Heart left ventricle (tissue), 16 donors: Measurements from ENCODE around the gene PPFIA3. TPM values are rescaled to one million over a fixed set of nuclear protein-coding genes. Genes with fewer than 3 reads are reported as not detected.

Experiments
- ATAC-seq, 4 donors: fragments of 200-7000 bp; cut with Tn5 transposase; one replicate each; pipeline ENCODE4 v1.9.1; 2020 to 2022; ENCODE audit warnings: moderate library complexity in 4 of 4, mild to moderate bottlenecking in 3 of 4, moderate number of reproducible peaks in 1 of 4
- DNase-seq, 5 donors: peaks; one replicate each; pipeline ENCODE4 v3.0.0-alpha.2; 2020
- H3K27ac ChIP-seq, 12 donors: fragments of 200-600 bp; sonication (generic) in 4 of 12; one replicate each; pipeline versions ENCODE4 v1.5.0 to v1.8.0; 2016 to 2022; ENCODE audit warnings: mild to moderate bottlenecking in 2 of 12
- H3K27me3 ChIP-seq, 9 donors: fragments of 200-600 bp; sonication (generic) in 2 of 9; one replicate each; pipeline versions ENCODE4 v1.5.1 to v1.8.0; 2016 to 2022; ENCODE audit warnings: mild to moderate bottlenecking in 3 of 9
- H3K36me3 ChIP-seq, 9 donors: fragments of 200-600 bp; sonication (generic) in 2 of 9; one replicate each; pipeline versions ENCODE4 v1.5.0 to v1.8.0; 2018 to 2022; ENCODE audit warnings: mild to moderate bottlenecking in 2 of 9
- H3K4me1 ChIP-seq, 12 donors: fragments of 200-600 bp; sonication (generic) in 4 of 12; one replicate each; pipeline versions ENCODE4 v1.5.0 to v1.8.0; 2016 to 2022; ENCODE audit warnings: mild to moderate bottlenecking in 3 of 12
- H3K4me3 ChIP-seq, 12 donors: fragments of 200-600 bp; sonication (generic) in 4 of 12; one replicate each; pipeline versions ENCODE4 v1.5.0 to v1.8.0; 2017 to 2022; ENCODE audit warnings: mild to moderate bottlenecking in 9 of 12, moderate library complexity in 4 of 12
- H3K9me3 ChIP-seq, 12 donors: fragments of 200-600 bp; sonication (generic) in 4 of 12; one replicate each; pipeline versions ENCODE4 v1.5.0 to v1.8.0; 2016 to 2022; ENCODE audit warnings: mild to moderate bottlenecking in 1 of 12
- POLR2A ChIP-seq, 2 donors: fragments of 450-650 bp; IDR thresholded peaks; one replicate each; pipeline ENCODE4 v1.6.1; 2017; ENCODE audit warnings: antibody characterized with exemption in 2 of 2, mild to moderate bottlenecking in 2 of 2, moderate library complexity in 2 of 2
- WGBS, 4 donors: extraction: QIAGEN DNeasy Blood & Tissue Kit in 2 of 4; methylation state at CpG; one replicate each; pipeline versions ENCODE4 v1.1.5 to v1.1.7; 2013 to 2018; 5-methylcytosine and 5-hydroxymethylcytosine counted together
- intact Hi-C, 10 donors: fragments of 100-400 bp; cut with DNase I; formaldehyde crosslinking; loops; one replicate each; pipeline versions ENCODE4 v1.11.1 to v1.14.2; 2022
- polyA plus RNA-seq, 2 donors: library from polyadenylated mRNA; stranded (reverse); fragments of 200-250 nt; gene quantifications; one replicate each; pipeline ENCODE4 v1.2.3, GENCODE V29; 2013
- total RNA-seq, 9 donors: library from RNA; depleted of rRNA in 2 of 9; stranded (reverse); fragments of >200 nt in 2 of 9; fragmentation: NEBNext Ultra II Directional in 3 of 9; extraction: Animal tissue kit (Norgen Biotek cat#: 25700) in 3 of 9; gene quantifications; one replicate each; pipeline versions ENCODE4 v1.1.0 to v1.2.4, GENCODE V29; 2016 to 2023
- TF ChIP-seq, protein P1 (sequence below), 12 donors: fragments of 200-600 bp; sonication (generic) in 4 of 12; IDR thresholded peaks; one replicate each; pipeline versions ENCODE4 v1.5.0 to v1.8.0; 2018 to 2022; ENCODE audit warnings: antibody characterized with exemption in 12 of 12, mild to moderate bottlenecking in 5 of 12
- donor health status: ischemic (EF 13 %, LVEDD 7.1; RV severe dilation, severe dysfunction).
- donor health status: healthy with polysubstance abuse.
- donor health status: DM: no; HTN: yes; CAD: no.
- donor health status: DM: no; HTN: no; CAD: no.
- donor health status: ischemic (EF 25% LVEDD 6.9; RV normal size, moderate dysfunction).
- donor health status: ischemic (EF 25% LVEDD 5.7; RV mildly dilated, moderate dysfunction).
- donor health status: healthy.
- donor health status: DM: yes; HTN: yes; CAD: no.
- donor health status: ischemic (EF 35%, LVEDD 5.7; RV mildly dilated, moderate dysfunction).
- donor health status: nonischemic (EF 11% LVEDD 7.7; RV severe dilation, severe dysfunction).
- donor health status: DM: yes; HTN: yes; CAD: no.
- donor health status: PGD.
- donor health status: ischemic (EF 29% LVEDD 5.4; RV normal size, mild dysfunction).
- donor health status: nonischemic (EF 23%, LVEDD 6.1; RV moderate dilation, normal function).

PPFIA3 gene
- total and polyA plus RNA-seq, 11 donors, result 2.7 to 12.8 (median 5.1) TPM

DNA sequence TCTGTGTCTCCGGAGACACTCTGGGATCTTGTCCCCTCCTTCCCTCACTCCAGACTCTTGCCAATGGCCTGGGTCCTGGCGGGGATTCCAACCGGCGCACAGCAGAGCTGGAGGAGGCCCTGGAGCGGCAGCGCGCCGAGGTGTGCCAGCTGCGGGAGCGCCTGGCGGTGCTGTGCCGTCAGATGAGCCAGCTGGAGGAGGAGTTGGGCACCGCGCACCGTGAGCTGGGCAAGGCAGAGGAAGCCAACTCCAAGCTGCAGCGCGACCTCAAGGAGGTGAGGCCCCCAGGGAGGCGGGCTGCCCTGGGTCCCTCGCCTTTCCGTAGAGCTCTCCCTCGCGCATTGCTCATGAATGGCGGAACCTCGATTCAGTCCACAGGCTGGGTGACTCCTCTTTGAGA lies 11.0 kb downstream of the PPFIA3 start:
- Histone ChIP-seq H3K4me1 (peaks cover 0 to 31% (median 21%) of the 10 kb centered on the region in 12 donors), H3K27ac (no peak overlapping the region), H3K9me3 (no peaks in the 10 kb centered on the region), H3K27me3 (no peaks in the 10 kb centered on the region), H3K4me3 (no peak overlapping the region), H3K36me3 (no peaks in the 10 kb centered on the region)
- TF ChIP-seq, protein P1, sequence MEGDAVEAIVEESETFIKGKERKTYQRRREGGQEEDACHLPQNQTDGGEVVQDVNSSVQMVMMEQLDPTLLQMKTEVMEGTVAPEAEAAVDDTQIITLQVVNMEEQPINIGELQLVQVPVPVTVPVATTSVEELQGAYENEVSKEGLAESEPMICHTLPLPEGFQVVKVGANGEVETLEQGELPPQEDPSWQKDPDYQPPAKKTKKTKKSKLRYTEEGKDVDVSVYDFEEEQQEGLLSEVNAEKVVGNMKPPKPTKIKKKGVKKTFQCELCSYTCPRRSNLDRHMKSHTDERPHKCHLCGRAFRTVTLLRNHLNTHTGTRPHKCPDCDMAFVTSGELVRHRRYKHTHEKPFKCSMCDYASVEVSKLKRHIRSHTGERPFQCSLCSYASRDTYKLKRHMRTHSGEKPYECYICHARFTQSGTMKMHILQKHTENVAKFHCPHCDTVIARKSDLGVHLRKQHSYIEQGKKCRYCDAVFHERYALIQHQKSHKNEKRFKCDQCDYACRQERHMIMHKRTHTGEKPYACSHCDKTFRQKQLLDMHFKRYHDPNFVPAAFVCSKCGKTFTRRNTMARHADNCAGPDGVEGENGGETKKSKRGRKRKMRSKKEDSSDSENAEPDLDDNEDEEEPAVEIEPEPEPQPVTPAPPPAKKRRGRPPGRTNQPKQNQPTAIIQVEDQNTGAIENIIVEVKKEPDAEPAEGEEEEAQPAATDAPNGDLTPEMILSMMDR (IDR thresholded peaks at IDR 0.05), result no peak
- no peak for TF ChIP-seq POLR2A (IDR thresholded peaks at IDR 0.05)
- WGBS, 4 donors, result 94 to 95% (median 94%) methylated on average over 18 to 24 of the region's 24 CpGs
- intact Hi-C loops, result no loop called here
- DNase-seq (no peak), ATAC-seq (no peak)

DNA sequence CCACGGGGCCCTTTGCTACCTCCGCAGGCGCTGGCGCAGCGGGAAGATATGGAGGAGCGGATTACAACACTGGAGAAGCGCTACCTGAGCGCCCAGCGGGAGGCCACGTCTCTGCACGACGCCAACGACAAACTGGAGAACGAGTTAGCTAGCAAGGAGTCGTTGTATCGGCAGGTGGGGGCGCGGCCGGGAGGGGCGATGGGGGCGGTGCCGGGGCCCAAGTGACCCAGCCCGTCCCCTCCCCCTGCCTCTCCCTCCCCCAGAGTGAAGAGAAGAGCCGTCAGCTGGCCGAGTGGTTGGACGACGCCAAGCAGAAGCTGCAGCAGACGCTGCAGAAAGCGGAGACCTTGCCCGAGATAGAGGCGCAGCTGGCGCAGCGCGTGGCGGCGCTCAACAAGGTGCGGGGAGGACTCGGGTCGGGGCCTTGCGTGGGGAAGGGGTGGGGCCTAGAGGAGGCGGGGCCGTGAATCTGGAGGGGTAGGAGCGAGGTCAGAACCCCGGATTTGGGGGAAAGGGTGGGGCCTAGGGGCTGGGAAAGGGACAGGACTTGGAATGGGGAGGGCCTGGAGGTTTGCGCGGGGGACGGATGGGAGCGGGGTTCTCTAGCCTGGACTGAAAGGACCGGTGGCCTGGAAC lies 13.7 kb downstream of the PPFIA3 start:
- Histone ChIP-seq H3K9me3 (no peaks in the 10 kb centered on the region), H3K4me3 (peak overlapping the region in 11 of 12 donors; percentile 6 to 48 (median 36)), H3K27me3 (no peaks in the 10 kb centered on the region), H3K36me3 (no peaks in the 10 kb centered on the region), H3K27ac (peak overlapping the region in 6 of 12 donors; percentile 9 to 57 (median 38)), H3K4me1 (peaks cover 0 to 29% (median 18%) of the 10 kb centered on the region in 12 donors)
- intact Hi-C loops, result no loop called here
- peak in 3 of 5 donors; percentile 29 to 69 (median 68) for DNase-seq
- no peak for TF ChIP-seq POLR2A (IDR thresholded peaks at IDR 0.05)
- TF ChIP-seq, protein P1 (IDR thresholded peaks at IDR 0.05), result no peak
- 14 to 34% (median 24%) methylated on average over 46 to 49 of the region's 49 CpGs for WGBS, 4 donors
- ATAC-seq, result peak in 3 of 4 donors; percentile 12 to 42 (median 13)

DNA sequence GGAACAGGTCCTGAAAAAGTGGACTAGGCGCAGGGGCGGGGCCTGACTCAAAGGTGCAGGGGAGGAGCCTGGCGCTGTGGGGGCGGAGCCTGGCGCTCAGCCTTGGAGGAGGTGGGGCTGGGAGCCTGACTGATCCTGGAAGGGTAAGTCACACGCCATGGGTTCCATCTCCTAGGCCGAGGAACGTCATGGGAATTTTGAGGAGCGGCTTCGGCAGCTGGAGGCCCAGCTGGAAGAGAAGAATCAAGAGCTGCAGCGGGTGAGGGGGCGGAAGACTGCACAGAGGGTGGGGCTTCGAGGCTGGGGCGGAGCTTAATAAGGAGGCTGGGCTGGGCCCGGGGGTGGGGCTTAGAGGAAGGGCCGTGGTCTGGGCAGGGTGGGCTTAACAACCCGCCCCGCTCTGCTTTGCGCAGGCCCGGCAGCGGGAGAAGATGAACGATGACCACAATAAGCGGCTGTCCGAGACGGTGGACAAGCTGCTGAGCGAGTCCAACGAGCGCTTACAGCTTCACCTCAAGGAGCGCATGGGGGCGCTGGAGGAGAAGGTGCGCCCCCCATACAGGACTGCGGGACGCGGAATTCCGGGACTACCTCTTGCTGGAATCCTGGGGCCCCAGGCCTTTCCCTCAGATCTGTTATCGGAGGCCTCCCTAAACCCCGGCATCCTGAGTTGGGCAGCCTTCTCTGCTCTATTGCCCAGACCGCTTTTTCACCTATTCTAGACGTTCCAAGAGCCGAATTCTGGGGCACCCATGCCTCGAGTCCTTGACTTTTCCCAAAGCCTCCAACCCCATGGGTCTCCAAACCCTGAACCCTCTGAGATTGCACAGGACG lies 14.5 kb downstream of the PPFIA3 start:
- DNase-seq (peak; percentile 64 to 86 (median 76)), ATAC-seq (peak; percentile 40 to 79 (median 64))
- intact Hi-C loops, result no loop called here
- H3K27ac ChIP-seq, result peak overlapping the region in 8 of 12 donors; percentile 9 to 57 (median 36)
- H3K4me1 ChIP-seq, result peaks cover 0 to 22% (median 13%) of the 10 kb centered on the region in 12 donors
- no peaks in the 10 kb centered on the region for H3K9me3 ChIP-seq
- 17 to 44% (median 41%) methylated on average over 34 to 42 of the region's 42 CpGs for WGBS, 4 donors
- no peaks in the 10 kb centered on the region for H3K36me3 ChIP-seq
- no peak for TF ChIP-seq POLR2A (IDR thresholded peaks at IDR 0.05)
- TF ChIP-seq, protein P1 (IDR thresholded peaks at IDR 0.05), result peak in 3 of 12 donors; percentile 12 to 23 (median 20)
- H3K4me3 ChIP-seq, result peak overlapping the region in 11 of 12 donors; percentile 6 to 48 (median 36)
- no peaks in the 10 kb centered on the region for H3K27me3 ChIP-seq

DNA sequence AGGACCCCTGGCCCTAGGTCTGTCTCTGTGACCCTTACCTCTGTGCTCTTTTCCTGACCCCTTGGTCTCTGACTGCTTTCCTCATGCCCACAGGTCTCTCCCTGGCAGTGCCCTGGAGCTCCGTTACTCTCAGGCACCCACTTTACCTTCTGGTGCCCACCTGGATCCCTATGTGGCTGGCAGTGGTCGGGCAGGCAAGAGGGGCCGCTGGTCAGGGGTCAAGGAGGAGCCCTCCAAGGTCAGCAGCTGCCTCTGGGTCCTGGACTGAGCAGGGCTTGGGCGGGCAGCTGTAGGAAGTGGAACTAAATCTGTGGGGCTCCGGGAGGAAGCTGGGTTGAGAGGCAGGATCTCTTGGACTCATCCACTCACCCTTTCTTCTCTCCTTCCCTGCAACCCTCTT lies 16.3 kb downstream of the PPFIA3 start:
- Histone ChIP-seq H3K4me1 (peaks cover 0 to 21% (median 13%) of the 10 kb centered on the region in 12 donors), H3K4me3 (no peak overlapping the region), H3K27ac (peak overlapping the region in 5 of 12 donors; percentile 7 to 71 (median 61)), H3K36me3 (no peaks in the 10 kb centered on the region), H3K9me3 (no peaks in the 10 kb centered on the region), H3K27me3 (no peaks in the 10 kb centered on the region)
- intact Hi-C loops, result no loop called here
- no peak for ATAC-seq
- no peak for DNase-seq
- WGBS, 4 donors, result 79 to 91% (median 90%) methylated on average over 5 of the region's 5 CpGs
- TF ChIP-seq, protein P1 (IDR thresholded peaks at IDR 0.05), result no peak
- TF ChIP-seq POLR2A (IDR thresholded peaks at IDR 0.05), result no peak
